OCI-LY7 (cell line): ENCODE data around the gene POP4. TPM values are rescaled to one million over a fixed set of nuclear protein-coding genes. Genes with fewer than 3 reads are reported as not detected.

Experiments used
- BruUV-seq: library from RNA; stranded (reverse); fragments of 400-500 nt; replicated peaks from 2 replicates; lab custom pipeline; 2021; lab: Mats Ljungman, UMichigan
- CTCF ChIA-PET: fragments of 300-600 bp; sonication (Branson Sonifier 250); formaldehyde crosslinking; loops from one replicate; lab custom pipeline; 2022; ENCODE audit warnings: antibody characterized with exemption; ENCODE audit not compliant: unreplicated experiment; lab: Charles Lee
- POLR2A ChIA-PET: fragments of 300-600 bp; sonication (Branson Sonifier 250); formaldehyde crosslinking; loops from one replicate; lab custom pipeline; 2022; ENCODE audit warnings: antibody characterized with exemption; lab: Charles Lee
- DNase-seq: peaks from one replicate; pipeline ENCODE4 v3.0.0-alpha.2; 2015; ENCODE audit warnings: low spot score
- H2AFZ ChIP-seq: fragments of 200-600 bp; sonication (generic), shearing (Covaris generic); 2 replicates; pipeline ENCODE4 v1.6.1; 2014; ENCODE audit warnings: mild to moderate bottlenecking, antibody characterized with exemption, low read length, moderate library complexity
- H3K27ac ChIP-seq: fragments of 200-600 bp; sonication (generic); 2 replicates; pipeline ENCODE4 v1.5.1; 2014; ENCODE audit warnings: mixed run types, low read depth, mild to moderate bottlenecking, moderate library complexity, low read length, inconsistent platforms; ENCODE audit not compliant: poor library complexity, severe bottlenecking
- H3K36me3 ChIP-seq: fragments of 200-600 bp; sonication (generic); 2 replicates; pipeline ENCODE4 v1.6.1; 2014; ENCODE audit warnings: mild to moderate bottlenecking, antibody characterized with exemption, low read length, moderate library complexity, mixed read lengths; ENCODE audit not compliant: insufficient read depth
- H3K4me1 ChIP-seq: fragments of 200-600 bp; sonication (generic); 2 replicates; pipeline ENCODE4 v1.5.1; 2014; ENCODE audit warnings: mild to moderate bottlenecking, low read length; ENCODE audit not compliant: insufficient read depth, poor library complexity, severe bottlenecking
- H3K4me2 ChIP-seq: fragments of 200-600 bp; sonication (generic); 2 replicates; pipeline ENCODE4 v1.6.1; 2014; ENCODE audit warnings: mild to moderate bottlenecking, low read length
- H3K4me3 ChIP-seq: fragments of 200-600 bp; sonication (generic); 2 replicates; pipeline ENCODE4 v1.5.1; 2014; ENCODE audit warnings: mild to moderate bottlenecking, low read depth, low read length; ENCODE audit not compliant: poor library complexity, severe bottlenecking
- H3K79me2 ChIP-seq: fragments of 200-600 bp; sonication (generic); 2 replicates; pipeline ENCODE4 v1.6.1; 2016; ENCODE audit warnings: low read depth, mild to moderate bottlenecking, low read length, moderate library complexity, mixed read lengths; ENCODE audit not compliant: insufficient read depth
- H3K9me2 ChIP-seq: fragments of 200-600 bp; sonication (generic); 2 replicates; pipeline ENCODE4 v1.6.1; 2016; ENCODE audit warnings: mild to moderate bottlenecking, low read length, mixed read lengths; ENCODE audit not compliant: insufficient read depth
- H3K9me3 ChIP-seq: fragments of 200-600 bp; sonication (generic); 2 replicates; pipeline ENCODE4 v1.6.1; 2014; ENCODE audit warnings: mild to moderate bottlenecking, mixed run types, low read length, mixed read lengths
- H4K20me1 ChIP-seq: fragments of 200-600 bp; sonication (generic); 2 replicates; pipeline ENCODE4 v1.6.1; 2014; ENCODE audit warnings: mild to moderate bottlenecking, antibody characterized with exemption, low read length, moderate library complexity, mixed read lengths; ENCODE audit not compliant: insufficient read depth
- EZH2phosphoT487 ChIP-seq: fragments of 200-600 bp; sonication (generic); IDR thresholded peaks from 2 replicates; pipeline ENCODE4 v1.6.1; 2018; ENCODE audit warnings: low read depth, borderline replicate concordance, mild to moderate bottlenecking, mixed run types, antibody characterized with exemption, low read length, moderate library complexity, mixed read lengths
- intact Hi-C: fragments of 100-400 bp; cut with micrococcal nuclease; formaldehyde crosslinking; loops from one replicate; pipeline ENCODE4 v1.10.0; 2022; ENCODE audit not compliant: unreplicated experiment
- total RNA-seq, 2 experiments: library from RNA; depleted of rRNA in 1 of 2; stranded (reverse); fragments of >200 nt in 1 of 2; shearing (Covaris generic) in 1 of 2; gene quantifications; 2 replicates each; pipeline ENCODE4 v1.2.3, GENCODE V29; 2014 to 2022
- TF ChIP-seq, protein P1 (sequence below): fragments of 200-600 bp; sonication (generic); conservative IDR thresholded peaks from 2 replicates; pipeline ENCODE4 v1.5.1; 2014; ENCODE audit warnings: mild to moderate bottlenecking, antibody characterized with exemption, low read length, moderate library complexity, mixed read lengths

Gene POP4
- total RNA-seq, 2 experiments from 2014 or later = 83.5 to 105 TPM

DNA sequence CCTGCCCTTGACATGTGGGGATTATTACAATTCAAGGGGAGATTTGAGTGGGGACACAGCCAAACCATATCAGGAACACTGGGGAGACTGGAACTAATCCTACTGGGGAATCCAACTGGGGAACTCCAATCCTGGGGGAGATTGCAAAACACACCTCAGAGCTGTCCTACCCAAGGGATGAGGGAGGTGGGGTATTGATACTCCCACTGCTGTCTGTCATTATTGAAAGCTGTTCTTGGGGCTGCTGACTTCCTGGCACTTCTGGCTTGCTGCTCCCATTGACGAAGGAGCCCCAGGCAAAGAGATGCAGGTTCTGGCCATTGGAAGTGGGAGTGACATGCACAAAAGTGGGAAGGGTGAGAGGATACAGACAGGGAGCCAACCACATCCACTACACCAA lies 24.7 kb upstream of the POP4 start:
- CTCF ChIA-PET = no interaction called here
- Histone ChIP-seq H3K4me2 (no peak overlapping the region), H2AFZ (no peak overlapping the region), H3K4me3 (no peak overlapping the region), H3K27ac (no peak overlapping the region), H3K9me3 (no peaks in the 10 kb centered on the region), H3K36me3 (no peaks in the 10 kb centered on the region), H3K9me2 (no peaks in the 10 kb centered on the region), H3K4me1 (no peaks in the 10 kb centered on the region), H3K79me2 (no peaks in the 10 kb centered on the region), H4K20me1 (no peaks in the 10 kb centered on the region)
- POLR2A ChIA-PET = no interaction called here
- DNase-seq = no peak
- no TSS peak for BruUV-seq
- intact Hi-C loops = no loop called here
- TF ChIP-seq, protein P1, sequence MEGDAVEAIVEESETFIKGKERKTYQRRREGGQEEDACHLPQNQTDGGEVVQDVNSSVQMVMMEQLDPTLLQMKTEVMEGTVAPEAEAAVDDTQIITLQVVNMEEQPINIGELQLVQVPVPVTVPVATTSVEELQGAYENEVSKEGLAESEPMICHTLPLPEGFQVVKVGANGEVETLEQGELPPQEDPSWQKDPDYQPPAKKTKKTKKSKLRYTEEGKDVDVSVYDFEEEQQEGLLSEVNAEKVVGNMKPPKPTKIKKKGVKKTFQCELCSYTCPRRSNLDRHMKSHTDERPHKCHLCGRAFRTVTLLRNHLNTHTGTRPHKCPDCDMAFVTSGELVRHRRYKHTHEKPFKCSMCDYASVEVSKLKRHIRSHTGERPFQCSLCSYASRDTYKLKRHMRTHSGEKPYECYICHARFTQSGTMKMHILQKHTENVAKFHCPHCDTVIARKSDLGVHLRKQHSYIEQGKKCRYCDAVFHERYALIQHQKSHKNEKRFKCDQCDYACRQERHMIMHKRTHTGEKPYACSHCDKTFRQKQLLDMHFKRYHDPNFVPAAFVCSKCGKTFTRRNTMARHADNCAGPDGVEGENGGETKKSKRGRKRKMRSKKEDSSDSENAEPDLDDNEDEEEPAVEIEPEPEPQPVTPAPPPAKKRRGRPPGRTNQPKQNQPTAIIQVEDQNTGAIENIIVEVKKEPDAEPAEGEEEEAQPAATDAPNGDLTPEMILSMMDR = no peak
- TF ChIP-seq EZH2phosphoT487 = no peak

DNA sequence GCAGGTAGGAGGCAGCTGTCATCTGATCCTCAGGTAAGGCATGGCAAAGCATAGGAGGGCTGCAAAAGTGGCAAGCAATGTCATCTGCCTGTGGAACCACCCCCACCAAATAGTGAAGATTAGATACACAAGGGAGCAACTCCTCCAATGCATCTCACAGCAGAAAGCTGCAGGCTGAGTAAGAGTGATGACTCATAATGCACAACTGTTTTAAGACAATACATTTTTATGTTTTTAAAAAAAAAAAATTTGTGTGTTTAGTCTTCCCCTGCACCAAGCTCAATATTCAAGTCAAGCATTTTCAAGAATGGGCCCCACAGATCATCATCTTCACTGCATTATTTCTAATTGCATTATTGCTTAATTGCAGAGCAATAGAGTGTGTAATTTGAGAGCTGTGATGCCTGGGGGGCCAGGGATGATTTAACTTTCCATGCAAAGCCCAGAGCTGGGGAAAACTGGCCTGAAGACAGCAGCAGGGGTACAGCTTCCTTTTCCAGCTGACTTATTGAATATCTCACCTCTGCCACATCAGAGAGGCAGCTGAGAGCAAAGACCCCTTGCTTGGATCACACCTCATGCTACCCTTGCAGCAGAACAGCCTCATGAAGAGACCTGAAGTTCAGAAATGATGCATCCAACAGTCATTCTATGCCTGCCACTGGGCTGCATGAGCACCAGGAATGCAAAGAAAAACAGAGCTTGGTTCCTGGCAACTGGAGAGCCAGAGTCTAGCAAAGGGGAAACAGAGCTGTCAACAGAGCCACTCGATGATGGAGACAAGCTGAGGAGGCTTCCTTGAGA lies 22.7 kb upstream of the POP4 start:
- no TSS peak for BruUV-seq
- Histone ChIP-seq H2AFZ (no peak overlapping the region), H3K4me3 (no peak overlapping the region), H3K36me3 (no peaks in the 10 kb centered on the region), H3K4me1 (no peaks in the 10 kb centered on the region), H3K9me2 (no peaks in the 10 kb centered on the region), H3K27ac (no peak overlapping the region), H3K79me2 (no peaks in the 10 kb centered on the region), H4K20me1 (no peaks in the 10 kb centered on the region), H3K9me3 (no peaks in the 10 kb centered on the region), H3K4me2 (no peak overlapping the region)
- intact Hi-C loops = no loop called here
- POLR2A ChIA-PET = interaction anchor here (0.6 kb wide), 1 partner anchor 13 kb away, joined by 3 read pairs; no protein-coding TSS in a partner anchor
- TF ChIP-seq, protein P1 = no peak
- TF ChIP-seq EZH2phosphoT487 = no peak
- DNase-seq = no peak
- CTCF ChIA-PET = no interaction called here

DNA sequence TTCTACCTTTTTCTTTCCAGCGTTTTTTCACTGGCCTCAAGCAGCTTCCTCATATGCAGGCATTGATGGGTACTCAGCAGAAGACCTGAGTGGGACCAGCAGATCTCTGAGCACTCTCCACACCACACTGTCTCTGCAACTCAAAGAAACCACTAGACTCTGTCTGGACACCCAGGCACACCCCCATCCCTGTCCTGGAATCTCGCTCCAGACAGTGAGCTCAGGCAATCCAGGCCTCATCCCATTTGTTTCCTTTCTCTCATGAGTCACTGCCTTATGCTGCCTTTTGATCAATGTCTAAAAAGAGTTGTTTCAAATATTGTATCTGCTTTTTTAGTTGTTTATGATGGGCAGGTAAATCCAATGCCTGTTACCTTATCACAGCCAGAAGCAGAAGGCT lies 19.7 kb upstream of the POP4 start:
- intact Hi-C loops = no loop called here
- Histone ChIP-seq H2AFZ (no peak overlapping the region), H3K27ac (no peak overlapping the region), H3K79me2 (no peaks in the 10 kb centered on the region), H3K4me1 (no peaks in the 10 kb centered on the region), H3K9me3 (no peaks in the 10 kb centered on the region), H3K4me2 (no peak overlapping the region), H4K20me1 (no peaks in the 10 kb centered on the region), H3K4me3 (no peak overlapping the region), H3K36me3 (no peaks in the 10 kb centered on the region), H3K9me2 (no peaks in the 10 kb centered on the region)
- ChIA-PET CTCF (no interaction called here), POLR2A (no interaction called here)
- TF ChIP-seq EZH2phosphoT487 = no peak
- TF ChIP-seq, protein P1 = no peak
- DNase-seq = no peak
- no TSS peak for BruUV-seq
